Transverse colon (tissue), 4 donors: ENCODE data around the gene NFKBIE. TPM values are rescaled to one million over a fixed set of nuclear protein-coding genes. Genes with fewer than 3 reads are reported as not detected.
"Not testable (repeated sequence)": the region's sequence is repeated elsewhere in the genome, so short reads cannot be mapped to it uniquely, and the experiment has no call there.

Experiments
- DNase-seq: peaks from one replicate; pipeline ENCODE4 v3.0.0-alpha.2; 2019
- H3K27ac ChIP-seq, 4 donors: fragments of 200-600 bp; sonication (generic); 2 replicates each; pipeline ENCODE4 v1.5.1; 2016 to 2018; ENCODE audit warnings: inconsistent platforms in 4 of 4
- H3K27me3 ChIP-seq: fragments of 200-600 bp; sonication (generic); 2 replicates; pipeline ENCODE4 v1.5.1; 2017; ENCODE audit warnings: inconsistent platforms
- H3K36me3 ChIP-seq, 4 donors: fragments of 200-600 bp; sonication (generic); 2 replicates each; pipeline ENCODE4 v1.5.1; 2017 to 2019; ENCODE audit warnings: inconsistent platforms in 4 of 4
- H3K4me1 ChIP-seq, 4 donors: fragments of 200-600 bp; sonication (generic); 2 replicates each; pipeline ENCODE4 v1.5.1; 2017 to 2020; ENCODE audit warnings: inconsistent platforms in 4 of 4
- H3K4me3 ChIP-seq, 4 donors: fragments of 200-600 bp; sonication (generic); 1 replicate in 1 of 4; 2 replicates in 3 of 4; pipeline versions ENCODE4 v1.5.1 to v1.6.1; 2017 to 2019; ENCODE audit warnings: inconsistent platforms in 4 of 4
- H3K9me3 ChIP-seq, 2 donors: fragments of 200-600 bp; sonication (generic); 2 replicates each; pipeline ENCODE4 v1.5.1; 2017 to 2019; ENCODE audit warnings: inconsistent platforms in 2 of 2
- EP300 ChIP-seq: sonication (generic); formaldehyde crosslinking; IDR thresholded peaks from one replicate; pipeline ENCODE4 v1.6.1; 2017; ENCODE audit warnings: antibody characterized with exemption, low read depth
- POLR2A ChIP-seq: fragments of 450-650 bp; IDR thresholded peaks from one replicate; pipeline ENCODE4 v1.6.1; 2016; ENCODE audit warnings: antibody characterized with exemption, mild to moderate bottlenecking, moderate library complexity
- POLR2AphosphoS5 ChIP-seq, 3 donors: sonication (generic); formaldehyde crosslinking; IDR thresholded peaks; one replicate each; pipeline ENCODE4 v1.6.1; 2016; ENCODE audit warnings: antibody characterized with exemption in 3 of 3
- WGBS, 2 donors: methylation state at CpG; one replicate each; pipeline ENCODE4 v1.1.5; 2018; ENCODE audit warnings: low coverage in 1 of 2; 5-methylcytosine and 5-hydroxymethylcytosine counted together
- in situ Hi-C, 4 donors: fragments of 200-750 bp; cut with MboI; loops; one replicate each; pipeline versions ENCODE4 v1.15.0 to v1.15.1; 2017; ENCODE audit warnings: low sequenced_read_pairs in 3 of 4, low pct_ligation_motif_present in 1 of 4, low pct_unique_long_range_greater_than_20kb in 1 of 4
- intact Hi-C: fragments of 100-400 bp; cut with DNase I; formaldehyde crosslinking; loops from one replicate; pipeline ENCODE4 v1.15.1; 2023; ENCODE audit warnings: low total_unique reads
- total RNA-seq, 4 donors: library from RNA; depleted of rRNA; stranded (reverse); fragments of >200 nt; gene quantifications; one replicate each; pipeline ENCODE4 v1.1.0, GENCODE V29; 2016
- TF ChIP-seq, protein P1 (sequence below), 5 experiments: fragments of 200-600 bp in 3 of 5; fragments of 450-650 bp in 2 of 5; sonication (generic) in 3 of 5; IDR thresholded peaks; 1 replicate in 2 of 5; 2 replicates in 3 of 5; pipeline ENCODE4 v1.5.1; 2016 to 2017; ENCODE audit warnings: antibody characterized with exemption in 5 of 5, inconsistent platforms in 3 of 5, mild to moderate bottlenecking in 2 of 5, moderate library complexity in 1 of 5

Gene NFKBIE
- total RNA-seq, 4 donors from 2014 or later = 2.6 to 67.3 (median 19.0) TPM

DNA sequence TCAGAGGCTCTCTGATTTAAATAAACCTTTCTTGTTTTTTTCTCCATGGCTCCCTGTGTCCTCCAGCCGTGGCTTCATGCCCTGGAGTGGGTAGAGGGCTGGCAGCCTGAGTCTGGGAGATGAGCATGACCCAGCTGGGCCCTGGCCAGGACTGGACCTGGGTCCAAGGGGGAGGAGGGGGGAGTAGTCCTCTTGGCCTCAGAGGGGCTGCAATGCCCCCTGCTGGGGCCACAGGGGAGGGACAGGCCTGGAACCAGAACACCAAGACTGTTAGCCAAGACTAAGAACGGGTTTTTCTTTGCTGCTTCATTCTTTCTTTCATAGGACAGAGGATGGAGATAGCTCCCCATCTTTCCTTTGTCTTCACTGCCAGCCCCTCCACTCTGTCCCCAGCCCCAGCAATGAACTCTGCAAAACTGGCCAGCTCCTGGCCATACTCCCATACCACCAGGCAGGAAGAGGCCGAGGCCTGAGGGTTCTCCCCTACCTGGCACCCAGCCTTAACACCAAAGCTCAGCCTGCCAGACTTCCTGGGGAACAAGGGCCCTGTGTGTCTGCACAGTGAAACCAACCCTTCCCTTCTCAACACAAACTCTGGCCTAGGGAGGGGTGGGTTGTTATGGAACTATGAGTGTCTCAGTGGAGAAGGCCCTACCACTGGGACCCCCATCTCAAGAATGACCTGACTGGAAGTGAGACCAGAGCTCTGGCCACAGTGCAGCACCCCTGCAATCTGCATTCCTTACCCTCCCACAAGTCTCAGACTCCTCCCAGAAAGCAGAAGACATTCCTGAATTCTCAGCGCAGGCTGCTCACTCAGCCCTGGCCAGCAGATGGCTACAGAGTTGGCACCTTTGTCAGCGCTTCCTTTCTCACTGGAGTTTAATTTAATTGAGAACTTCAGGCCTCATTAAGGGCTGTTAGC is 31.0 kb downstream of the NFKBIE start:
- DNase-seq = peak; percentile 71
- no peaks in the 10 kb centered on the region for H3K36me3 ChIP-seq
- no peaks in the 10 kb centered on the region for H3K27me3 ChIP-seq
- WGBS, 2 donors = 36% methylated on average over 5 of the region's 5 CpGs; no CpG with 5 or more reads in 1 of the 2 donors
- TF ChIP-seq POLR2AphosphoS5 (IDR thresholded peaks at IDR 0.05) (peak; percentile 45 to 76 (median 69)), POLR2A (no peak), EP300 (no peak)
- TF ChIP-seq, protein P1, sequence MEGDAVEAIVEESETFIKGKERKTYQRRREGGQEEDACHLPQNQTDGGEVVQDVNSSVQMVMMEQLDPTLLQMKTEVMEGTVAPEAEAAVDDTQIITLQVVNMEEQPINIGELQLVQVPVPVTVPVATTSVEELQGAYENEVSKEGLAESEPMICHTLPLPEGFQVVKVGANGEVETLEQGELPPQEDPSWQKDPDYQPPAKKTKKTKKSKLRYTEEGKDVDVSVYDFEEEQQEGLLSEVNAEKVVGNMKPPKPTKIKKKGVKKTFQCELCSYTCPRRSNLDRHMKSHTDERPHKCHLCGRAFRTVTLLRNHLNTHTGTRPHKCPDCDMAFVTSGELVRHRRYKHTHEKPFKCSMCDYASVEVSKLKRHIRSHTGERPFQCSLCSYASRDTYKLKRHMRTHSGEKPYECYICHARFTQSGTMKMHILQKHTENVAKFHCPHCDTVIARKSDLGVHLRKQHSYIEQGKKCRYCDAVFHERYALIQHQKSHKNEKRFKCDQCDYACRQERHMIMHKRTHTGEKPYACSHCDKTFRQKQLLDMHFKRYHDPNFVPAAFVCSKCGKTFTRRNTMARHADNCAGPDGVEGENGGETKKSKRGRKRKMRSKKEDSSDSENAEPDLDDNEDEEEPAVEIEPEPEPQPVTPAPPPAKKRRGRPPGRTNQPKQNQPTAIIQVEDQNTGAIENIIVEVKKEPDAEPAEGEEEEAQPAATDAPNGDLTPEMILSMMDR (IDR thresholded peaks at IDR 0.05) = peak; percentile 50 to 68 (median 57)
- intact Hi-C loops = loop anchor here (2.0 to 5.0 kb wide), 2 partner anchors 14 to 62 kb away; no protein-coding TSS in a partner anchor
- in situ Hi-C loops = loop anchor here in 2 of 4 donors (10.0 kb wide), 2 partner anchors 60 to 70 kb away; no protein-coding TSS in a partner anchor
- H3K4me1 ChIP-seq = peaks cover 36 to 53% (median 39%) of the 10 kb centered on the region in 4 donors
- no peaks in the 10 kb centered on the region for H3K9me3 ChIP-seq
- H3K27ac ChIP-seq = peak overlapping the region; percentile 62 to 94 (median 92)
- H3K4me3 ChIP-seq = no peak overlapping the region

DNA sequence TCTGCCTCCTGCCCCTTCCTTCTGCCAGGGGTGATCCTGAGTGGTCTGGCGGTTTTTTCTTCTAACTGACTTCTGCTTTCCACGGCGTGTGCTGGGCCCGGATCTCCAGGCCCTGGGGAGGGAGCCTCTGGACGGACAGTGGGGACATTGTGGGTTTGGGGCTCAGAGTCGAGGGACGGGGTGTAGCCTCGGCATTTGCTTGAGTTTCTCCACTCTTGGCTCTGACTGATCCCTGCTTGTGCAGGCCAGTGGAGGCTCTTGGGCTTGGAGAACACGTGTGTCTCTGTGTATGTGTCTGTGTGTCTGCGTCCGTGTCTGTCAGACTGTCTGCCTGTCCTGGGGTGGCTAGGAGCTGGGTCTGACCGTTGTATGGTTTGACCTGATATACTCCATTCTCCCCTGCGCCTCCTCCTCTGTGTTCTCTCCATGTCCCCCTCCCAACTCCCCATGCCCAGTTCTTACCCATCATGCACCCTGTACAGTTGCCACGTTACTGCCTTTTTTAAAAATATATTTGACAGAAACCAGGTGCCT is 31.7 kb downstream of the NFKBIE start:
- Histone ChIP-seq H3K4me1 (peaks cover 36 to 51% (median 39%) of the 10 kb centered on the region in 4 donors), H3K27me3 (no peaks in the 10 kb centered on the region), H3K9me3 (no peaks in the 10 kb centered on the region), H3K4me3 (no peak overlapping the region), H3K36me3 (no peaks in the 10 kb centered on the region), H3K27ac (peak overlapping the region; percentile 62 to 94 (median 92))
- no peak for DNase-seq
- intact Hi-C loops = loop anchor here (2.0 kb wide), 1 partner anchor 13 kb away; no protein-coding TSS in a partner anchor
- peak; percentile 31 for TF ChIP-seq EP300
- TF ChIP-seq, protein P1 (IDR thresholded peaks at IDR 0.05) = no peak
- no peak for TF ChIP-seq POLR2AphosphoS5 (IDR thresholded peaks at IDR 0.05)
- 74 to 88% methylated on average over 6 to 14 of the region's 14 CpGs for WGBS, 2 donors
- in situ Hi-C loops = loop anchor here in 2 of 4 donors (10.0 kb wide), 2 partner anchors 59 to 69 kb away; no protein-coding TSS in a partner anchor

DNA sequence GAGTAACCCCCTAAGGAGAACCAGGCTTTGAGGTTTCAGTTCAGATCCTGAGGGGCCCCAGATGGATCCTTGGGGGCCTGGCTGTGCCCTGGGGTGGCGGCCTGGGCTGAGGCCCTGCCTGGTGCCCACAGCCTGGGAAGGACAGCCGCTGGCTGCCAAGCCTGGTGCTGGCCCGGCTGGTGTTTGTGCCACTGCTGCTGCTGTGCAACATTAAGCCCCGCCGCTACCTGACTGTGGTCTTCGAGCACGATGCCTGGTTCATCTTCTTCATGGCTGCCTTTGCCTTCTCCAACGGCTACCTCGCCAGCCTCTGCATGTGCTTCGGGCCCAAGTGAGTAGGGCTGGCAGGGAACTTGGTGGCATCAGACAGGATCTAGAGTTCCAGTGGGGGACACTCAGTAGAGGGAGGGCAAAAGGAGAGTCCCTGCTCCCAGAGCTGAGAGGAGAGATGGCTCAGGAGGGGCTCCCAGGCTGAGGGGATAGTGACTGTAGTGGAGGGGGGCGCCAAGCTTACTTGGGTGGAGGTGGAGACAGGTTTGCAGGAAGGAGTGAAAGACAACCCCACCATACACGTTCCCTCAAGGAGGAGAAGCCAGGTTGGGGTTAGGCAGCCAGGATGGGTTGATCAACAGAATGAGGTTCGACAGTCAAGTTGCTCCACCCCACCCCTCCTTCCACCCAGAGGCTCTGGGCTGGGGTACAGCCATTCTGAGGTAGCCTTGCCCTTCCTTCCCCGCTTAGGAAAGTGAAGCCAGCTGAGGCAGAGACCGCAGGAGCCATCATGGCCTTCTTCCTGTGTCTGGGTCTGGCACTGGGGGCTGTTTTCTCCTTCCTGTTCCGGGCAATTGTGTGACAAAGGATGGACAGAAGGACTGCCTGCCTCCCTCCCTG is 32.4 kb downstream of the NFKBIE start:
- 60 to 88% methylated on average over 2 to 14 of the region's 16 CpGs for WGBS, 2 donors
- H3K27me3 ChIP-seq = no peaks in the 10 kb centered on the region
- intact Hi-C loops (no loop called here), in situ Hi-C loops (loop anchor here in 2 of 4 donors (10.0 kb wide), 2 partner anchors 58 to 68 kb away; no protein-coding TSS in a partner anchor)
- peaks cover 33 to 50% (median 38%) of the 10 kb centered on the region in 4 donors for H3K4me1 ChIP-seq
- no peak for DNase-seq
- H3K36me3 ChIP-seq = no peaks in the 10 kb centered on the region
- no peaks in the 10 kb centered on the region for H3K9me3 ChIP-seq
- peak overlapping the region; percentile 62 to 94 (median 92) for H3K27ac ChIP-seq
- no peak overlapping the region for H3K4me3 ChIP-seq
- TF ChIP-seq POLR2AphosphoS5 (IDR thresholded peaks at IDR 0.05) = no peak
- TF ChIP-seq, protein P1 (IDR thresholded peaks at IDR 0.05) = no peak
- no peak for TF ChIP-seq EP300
- no peak for TF ChIP-seq POLR2A

DNA sequence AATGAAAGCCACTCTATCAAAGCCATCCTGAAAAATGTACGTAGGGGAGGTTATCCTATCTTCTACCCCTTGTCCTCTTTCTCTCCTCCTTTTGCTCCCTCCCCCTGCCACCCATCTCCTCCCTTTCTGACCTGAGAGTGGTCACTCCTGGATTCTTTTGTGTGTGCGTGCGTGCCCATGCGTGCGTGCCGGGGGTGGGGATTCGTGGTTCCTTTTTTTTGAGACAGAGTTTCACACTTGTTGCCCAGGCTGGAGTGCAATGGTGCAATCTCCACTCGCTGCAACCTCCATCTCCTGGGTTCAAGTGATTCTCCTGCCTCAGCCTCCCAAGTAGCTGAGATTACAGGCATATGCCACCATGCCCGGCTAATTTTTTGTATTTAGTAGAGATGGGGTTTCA is 33.9 kb downstream of the NFKBIE start:
- H3K27me3 ChIP-seq, H3K4me3 ChIP-seq, DNase-seq, intact Hi-C loops, H3K36me3 ChIP-seq, H3K9me3 ChIP-seq: not testable (repeated sequence)
- H3K4me1 ChIP-seq = peaks cover 27 to 56% (median 36%) of the 10 kb centered on the region in 4 donors
- H3K27ac ChIP-seq = peak overlapping the region in 3 of 4 donors; percentile 30 to 94 (median 94)
- 77% methylated on average over 9 of the region's 9 CpGs; no CpG with 5 or more reads in 1 of the 2 donors for WGBS, 2 donors
- in situ Hi-C loops = loop anchor here in 2 of 4 donors (10.0 kb wide), 2 partner anchors 57 to 67 kb away; no protein-coding TSS in a partner anchor
